Neutrophil (primary cell): Measurements from ENCODE around the gene CFAP61.

ENCODE experiments used
- H3K27ac ChIP-seq: fragments of 200-600 bp; sonication (generic); 2 replicates; pipeline ENCODE4 v1.5.1; 2016; ENCODE audit warnings: mild to moderate bottlenecking, moderate library complexity
- H3K27me3 ChIP-seq: fragments of 200-600 bp; sonication (generic); 2 replicates; pipeline ENCODE4 v1.6.0; 2016; ENCODE audit warnings: mild to moderate bottlenecking
- H3K36me3 ChIP-seq: fragments of 200-600 bp; sonication (generic); 2 replicates; pipeline ENCODE4 v1.5.1; 2017
- H3K4me1 ChIP-seq, 2 experiments: fragments of 200-600 bp in 1 of 2; sonication (generic) in 1 of 2; 1 replicate in 1 of 2; 2 replicates in 1 of 2; pipeline versions ENCODE4 v1.5.1 to v1.6.1; 2013 to 2016; ENCODE audit warnings: low read depth in 1 of 2, low read length in 1 of 2, mild to moderate bottlenecking in 1 of 2, moderate library complexity in 1 of 2; ENCODE audit not compliant: control insufficient read depth in 1 of 2, insufficient read depth in 1 of 2
- H3K4me3 ChIP-seq, 2 experiments: fragments of 200-600 bp in 1 of 2; sonication (generic) in 1 of 2; 1 replicate in 1 of 2; 2 replicates in 1 of 2; pipeline ENCODE4 v1.5.1; 2013 to 2016; ENCODE audit warnings: low read depth in 1 of 2, low read length in 1 of 2, mild to moderate bottlenecking in 1 of 2, moderate library complexity in 1 of 2
- H3K9me3 ChIP-seq: fragments of 200-600 bp; sonication (generic); 2 replicates; pipeline ENCODE4 v1.5.1; 2016
- CTCF ChIP-seq: fragments of 200-600 bp; sonication (generic); IDR thresholded peaks from 2 replicates; pipeline ENCODE4 v1.5.1; 2016; ENCODE audit warnings: antibody characterized with exemption

Gene CFAP61

DNA sequence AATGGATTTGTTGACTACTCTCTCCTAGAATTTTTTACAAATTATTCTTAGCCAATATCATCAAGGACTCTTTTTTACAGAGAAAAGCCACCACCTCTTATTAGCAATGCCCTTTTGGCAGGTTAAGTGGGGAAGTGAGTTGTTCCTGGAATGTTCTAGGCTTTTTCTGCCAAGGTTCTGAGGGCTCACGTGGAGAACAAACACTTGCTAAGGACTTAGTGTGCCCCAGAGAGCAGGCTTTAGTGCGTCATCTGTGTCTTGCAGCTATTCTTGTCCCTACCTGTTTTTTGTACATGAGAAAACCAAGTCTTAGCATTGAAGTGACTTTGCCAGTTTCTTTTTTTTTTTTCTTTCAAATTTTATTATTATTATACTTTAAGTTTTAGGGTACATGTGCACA is 33.5 kb downstream of the CFAP61 start:
- H3K27me3 ChIP-seq = peaks cover 27% of the 10 kb centered on the region
- no peaks in the 10 kb centered on the region for H3K4me1 ChIP-seq
- no peaks in the 10 kb centered on the region for H3K36me3 ChIP-seq
- H3K4me3 ChIP-seq = no peak overlapping the region
- no peak for TF ChIP-seq CTCF
- H3K9me3 ChIP-seq = no peaks in the 10 kb centered on the region
- H3K27ac ChIP-seq = no peak overlapping the region

- TF ChIP-seq CTCF = no peak
Measured at GRCh38 chr20:20089018-20089417, 36.7 kb downstream of the CFAP61 start.

GRCh38 chr20:20089939-20090338 is 37.6 kb downstream of the CFAP61 start:
- TF ChIP-seq CTCF = no peak
- no peaks in the 10 kb centered on the region for H3K36me3 ChIP-seq
- no peaks in the 10 kb centered on the region for H3K9me3 ChIP-seq
- no peak overlapping the region for H3K27ac ChIP-seq
- no peak overlapping the region for H3K4me3 ChIP-seq
- H3K4me1 ChIP-seq = no peaks in the 10 kb centered on the region
- H3K27me3 ChIP-seq = peaks cover 12% of the 10 kb centered on the region

More at GRCh38 chr20:20089018-20089417, 36.7 kb downstream of the CFAP61 start:
- Histone ChIP-seq H3K9me3 (no peaks in the 10 kb centered on the region), H3K27ac (no peak overlapping the region), H3K4me3 (no peak overlapping the region), H3K27me3 (peaks cover 12% of the 10 kb centered on the region), H3K4me1 (no peaks in the 10 kb centered on the region), H3K36me3 (no peaks in the 10 kb centered on the region)

- Histone ChIP-seq H3K9me3 (no peaks in the 10 kb centered on the region), H3K27me3 (peaks cover 9% of the 10 kb centered on the region), H3K4me1 (no peaks in the 10 kb centered on the region), H3K27ac (no peak overlapping the region), H3K4me3 (no peak overlapping the region), H3K36me3 (no peaks in the 10 kb centered on the region)
- no peak for TF ChIP-seq CTCF
Measured at GRCh38 chr20:20092827-20093226, 40.5 kb downstream of the CFAP61 start.

DNA sequence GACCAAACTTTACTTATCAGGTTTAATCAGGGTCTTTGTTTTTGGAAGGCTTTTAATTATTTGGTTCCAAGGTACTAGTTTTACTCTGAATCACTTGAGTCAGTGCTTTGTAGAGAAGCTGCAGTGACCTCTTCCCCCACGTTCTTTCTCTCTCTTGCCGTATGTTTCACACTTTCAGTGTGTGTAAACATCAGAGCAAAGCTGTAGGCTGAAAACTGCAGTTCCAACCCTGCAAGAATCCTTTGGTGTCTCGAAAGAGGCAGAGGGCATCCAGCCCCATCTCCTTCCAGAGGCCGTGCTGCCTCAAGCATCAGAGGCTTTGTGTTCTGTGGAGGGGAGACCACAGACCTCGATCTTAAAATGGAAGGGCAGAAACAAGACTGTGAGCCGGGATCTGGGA is 42.1 kb downstream of the CFAP61 start:
- no peaks in the 10 kb centered on the region for H3K9me3 ChIP-seq
- H3K27ac ChIP-seq = no peak overlapping the region
- no peaks in the 10 kb centered on the region for H3K36me3 ChIP-seq
- peaks cover 5% of the 10 kb centered on the region for H3K27me3 ChIP-seq
- no peak for TF ChIP-seq CTCF
- H3K4me3 ChIP-seq = no peak overlapping the region
- H3K4me1 ChIP-seq = no peaks in the 10 kb centered on the region
